ENCODE data around the gene SHCBP1L.

GRCh38 chr1:182977480-182977879, 24.5 kb upstream of the SHCBP1L start:
- TF ChIP-seq POLR2A (IDR thresholded peaks at IDR 0.05) (no peak), CTCF (IDR thresholded peaks at IDR 0.05) (no peak)
